A673 (cell line): ENCODE data around the gene BUB1.
"Not testable (repeated sequence)": the region's sequence is repeated elsewhere in the genome, so short reads cannot be mapped to it uniquely, and the experiment has no call there.

Experiments
- CTCF ChIP-seq: fragments of 300-800, 200-600 bp; sonication (generic); conservative IDR thresholded peaks from 2 replicates; pipeline ENCODE4 v1.5.1; 2017; ENCODE audit warnings: low read depth, mild to moderate bottlenecking, antibody characterized with exemption, low read length, moderate library complexity, mixed read lengths
- EZH2 ChIP-seq: fragments of 200-600 bp; sonication (generic); IDR thresholded peaks from 2 replicates; pipeline ENCODE4 v1.6.1; 2017; ENCODE audit warnings: borderline replicate concordance, low read depth, mild to moderate bottlenecking, mixed read lengths, antibody characterized with exemption, low read length; ENCODE audit not compliant: poor library complexity, severe bottlenecking

- not testable (repeated sequence) for TF ChIP-seq CTCF, EZH2
Measured at GRCh38 chr2:110608788-110609502, 68.9 kb downstream of the BUB1 start.
